GM19463 (cell line): ENCODE measurements around the gene MCU.
"Not testable (repeated sequence)": the region's sequence is repeated elsewhere in the genome, so short reads cannot be mapped to it uniquely, and the experiment has no call there.

Experiments used
- ATAC-seq: cut with Tn5 transposase; IDR thresholded peaks from one replicate; pipeline ENCODE4 v1.9.1; 2021; ENCODE audit warnings: mild to moderate bottlenecking, moderate library complexity; ENCODE audit not compliant: unreplicated experiment

Gene MCU

DNA sequence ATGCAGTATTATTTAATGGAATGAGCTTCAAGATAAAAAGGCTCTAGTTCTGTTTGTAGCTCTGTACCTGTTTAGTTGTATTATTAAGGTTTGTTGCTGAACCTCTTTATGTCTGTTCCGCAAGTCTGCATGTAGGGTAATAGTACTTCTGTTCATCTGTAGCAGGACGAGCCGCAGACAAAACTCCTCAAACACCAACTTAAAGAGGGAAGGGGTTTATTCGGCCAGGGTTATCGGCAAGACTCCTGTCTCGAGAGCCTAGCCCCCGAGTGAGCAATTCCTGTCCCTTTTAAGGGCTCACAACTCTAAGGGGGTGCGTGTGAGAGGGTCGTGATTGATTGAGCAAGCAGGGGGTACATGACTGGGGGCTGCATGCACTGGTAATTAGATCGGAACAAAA lies 67.0 kb downstream of the MCU start:
- ATAC-seq, result not testable (repeated sequence)

DNA sequence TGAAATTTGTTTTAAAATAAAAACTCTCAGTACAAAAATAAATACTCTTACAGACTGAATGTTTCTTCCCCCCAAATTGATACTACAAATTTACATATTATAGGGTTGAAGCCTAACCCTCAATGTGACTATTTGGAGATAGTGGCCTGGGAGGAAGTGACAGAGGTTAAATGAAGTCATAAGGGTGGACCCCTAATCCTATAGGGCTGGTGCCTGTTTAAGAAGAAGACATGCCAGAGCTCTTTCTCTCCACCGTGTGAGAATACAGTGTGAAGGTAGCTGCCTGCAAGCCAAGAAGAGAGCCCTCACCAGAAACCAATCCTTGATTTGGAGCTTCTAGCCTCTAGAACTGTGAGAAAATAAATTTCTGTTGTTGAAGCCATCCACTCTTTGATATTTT lies 67.6 kb downstream of the MCU start:
- no peak for ATAC-seq

DNA sequence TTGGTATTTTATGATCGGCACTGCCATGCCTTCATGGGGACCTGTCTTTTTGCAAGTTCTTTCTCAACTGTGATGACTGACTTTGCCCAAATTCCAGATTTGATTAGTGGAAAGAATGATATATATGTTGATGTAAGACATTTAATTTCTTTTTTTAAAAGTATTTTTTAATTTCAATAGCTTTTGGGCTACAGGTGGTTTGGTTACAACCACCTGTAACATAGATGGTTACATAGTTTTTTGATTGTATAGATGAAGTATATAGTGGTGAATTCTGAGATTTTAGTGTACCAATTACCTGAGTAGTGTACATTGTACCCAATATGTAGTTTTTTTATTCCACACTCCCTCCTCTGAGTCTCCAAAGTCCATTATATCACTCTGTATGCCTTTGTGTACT lies 69.6 kb downstream of the MCU start:
- ATAC-seq, result no peak

DNA sequence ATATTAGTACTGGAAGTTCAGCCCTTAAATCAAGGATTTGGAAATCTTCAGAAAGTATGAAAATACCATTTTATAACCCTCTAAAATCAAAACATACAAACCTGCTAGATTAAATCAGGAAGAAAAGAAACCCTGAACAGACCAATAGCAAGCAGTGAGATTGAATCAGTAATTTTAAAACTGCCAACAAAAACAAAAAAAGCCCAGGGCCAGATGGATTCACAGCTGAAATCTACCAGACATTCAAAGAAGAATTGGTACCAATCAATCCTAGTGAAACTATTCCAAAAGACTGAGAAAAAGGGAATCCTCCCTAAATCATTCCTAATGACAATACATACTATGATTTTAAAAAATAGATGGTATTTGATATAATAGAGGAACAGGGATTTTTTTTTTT lies 70.1 kb downstream of the MCU start:
- ATAC-seq, result no peak

DNA sequence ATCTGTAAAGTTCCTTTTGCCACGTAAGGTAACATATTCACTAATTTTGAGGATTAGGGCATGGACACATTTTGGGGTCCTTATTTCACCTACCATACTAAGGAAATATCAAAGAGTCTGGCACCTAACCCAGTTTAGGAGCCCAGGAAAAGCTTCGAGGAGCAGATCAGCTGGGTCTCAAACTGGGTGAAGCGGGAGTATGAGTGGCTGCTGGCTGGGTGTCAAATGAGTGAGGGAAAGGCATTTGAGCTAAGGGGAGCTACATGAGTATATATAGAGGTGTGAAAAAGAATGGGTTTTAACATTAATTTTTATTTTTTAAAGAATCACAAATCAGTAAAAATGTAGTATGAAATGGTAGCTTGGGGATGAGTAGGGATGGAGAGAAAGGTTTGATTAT lies 71.3 kb downstream of the MCU start:
- ATAC-seq, result no peak

DNA sequence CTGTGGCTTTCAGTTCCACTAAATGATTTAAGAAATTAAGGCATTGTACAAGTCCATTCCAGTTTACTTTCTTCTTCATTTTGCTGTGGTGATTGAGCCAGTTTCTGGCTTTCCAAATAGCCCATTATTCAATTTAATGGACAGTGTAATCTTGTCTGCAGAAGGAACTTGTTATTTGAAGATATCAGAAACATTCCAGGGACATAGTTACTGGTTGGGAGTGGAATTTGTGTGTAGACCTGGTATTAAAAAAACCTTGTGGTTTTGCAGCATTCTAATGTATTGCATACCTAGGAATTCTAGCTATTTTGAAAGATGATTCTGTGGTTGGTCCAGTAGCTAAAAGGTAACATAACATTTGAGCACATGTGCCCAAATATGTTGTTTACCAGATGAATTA lies 72.2 kb downstream of the MCU start:
- ATAC-seq, result no peak

DNA sequence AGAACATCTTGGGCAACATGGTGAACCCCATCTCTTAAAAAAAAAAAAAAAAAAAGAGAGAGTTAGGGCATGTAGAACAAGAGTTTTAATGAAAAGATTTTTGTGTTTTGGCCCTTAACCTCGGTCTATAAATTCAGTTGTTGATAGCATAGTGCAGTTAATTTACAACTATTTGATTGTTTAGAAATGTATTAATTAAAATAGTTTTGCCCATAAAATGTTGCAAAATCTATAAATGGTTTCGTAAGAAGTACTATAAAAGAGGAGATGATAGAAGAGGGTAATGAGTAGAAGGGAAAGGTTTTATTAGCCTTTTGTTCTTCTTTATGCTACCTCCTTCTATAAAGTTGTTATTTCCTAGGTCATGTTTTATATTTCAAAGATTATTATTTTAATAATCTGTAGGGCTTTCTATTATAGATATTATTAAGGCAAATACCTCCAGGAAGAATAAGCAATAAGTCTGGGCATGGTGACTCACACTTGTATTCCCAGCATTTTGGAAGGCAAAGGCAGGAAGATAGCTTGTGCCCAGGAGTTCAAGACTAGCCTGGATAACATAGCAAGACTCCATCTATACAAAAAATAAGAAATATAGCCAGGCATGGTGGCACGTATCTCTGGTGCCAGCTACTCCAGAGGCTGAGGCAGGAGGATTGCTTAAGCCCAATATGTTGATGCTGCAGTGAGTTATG lies 73.3 kb downstream of the MCU start:
- ATAC-seq, result no peak

DNA sequence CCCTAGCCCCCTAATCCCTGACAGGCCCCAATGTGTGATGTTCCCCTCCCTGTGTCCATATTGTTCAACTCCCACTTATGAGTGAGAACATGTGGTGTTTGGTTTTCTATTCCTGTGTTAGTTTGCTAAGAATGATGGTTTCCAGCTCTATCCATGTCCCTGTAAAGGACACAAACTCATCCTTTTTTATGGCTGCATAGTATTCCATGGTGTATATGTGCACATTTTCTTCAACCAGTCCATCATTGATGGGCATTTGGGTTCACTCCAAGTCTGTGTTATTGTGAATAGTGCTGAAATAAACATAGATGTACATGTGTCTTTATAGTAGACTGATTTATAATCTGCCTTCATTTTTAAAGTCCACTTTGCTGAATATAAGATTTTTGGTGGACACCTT lies 79.3 kb downstream of the MCU start:
- not testable (repeated sequence) for ATAC-seq

DNA sequence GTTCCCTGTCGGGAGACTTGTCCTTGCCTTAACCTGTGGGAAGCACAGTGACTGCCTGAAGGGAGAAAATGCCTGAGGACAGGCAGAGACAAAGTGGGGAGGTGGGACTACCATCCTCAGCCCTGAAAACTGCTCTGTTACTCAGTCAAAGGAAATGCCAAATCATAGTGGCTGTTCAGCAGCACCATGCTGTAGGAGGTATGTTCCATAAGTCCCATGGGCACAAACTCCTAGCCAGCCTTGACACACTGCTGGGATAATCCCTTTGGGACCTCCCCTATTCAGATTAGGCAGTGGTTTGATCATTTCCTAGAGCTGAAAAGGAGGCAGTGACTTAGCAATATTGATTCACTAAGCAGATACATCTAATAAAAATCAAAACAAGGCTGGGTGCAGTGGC lies 80.1 kb downstream of the MCU start:
- ATAC-seq, result no peak

DNA sequence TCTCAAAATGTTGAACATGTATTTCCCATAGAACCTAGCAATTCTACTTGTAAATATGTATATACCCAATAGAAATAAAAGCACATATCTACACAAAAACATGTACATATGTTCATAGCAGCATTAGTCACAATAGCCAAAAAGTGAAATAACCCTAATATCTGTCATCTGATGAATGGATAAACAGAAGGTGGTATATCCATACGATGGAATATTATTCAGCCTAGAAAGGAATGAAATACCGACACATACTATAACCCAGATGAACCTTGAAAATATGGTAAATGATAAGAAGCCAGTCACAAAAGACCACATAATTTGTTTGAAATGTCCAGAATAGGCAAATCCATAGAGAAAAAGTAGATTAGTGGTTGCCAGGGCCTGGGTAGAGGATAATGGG lies 87.9 kb downstream of the MCU start:
- ATAC-seq, result no peak

DNA sequence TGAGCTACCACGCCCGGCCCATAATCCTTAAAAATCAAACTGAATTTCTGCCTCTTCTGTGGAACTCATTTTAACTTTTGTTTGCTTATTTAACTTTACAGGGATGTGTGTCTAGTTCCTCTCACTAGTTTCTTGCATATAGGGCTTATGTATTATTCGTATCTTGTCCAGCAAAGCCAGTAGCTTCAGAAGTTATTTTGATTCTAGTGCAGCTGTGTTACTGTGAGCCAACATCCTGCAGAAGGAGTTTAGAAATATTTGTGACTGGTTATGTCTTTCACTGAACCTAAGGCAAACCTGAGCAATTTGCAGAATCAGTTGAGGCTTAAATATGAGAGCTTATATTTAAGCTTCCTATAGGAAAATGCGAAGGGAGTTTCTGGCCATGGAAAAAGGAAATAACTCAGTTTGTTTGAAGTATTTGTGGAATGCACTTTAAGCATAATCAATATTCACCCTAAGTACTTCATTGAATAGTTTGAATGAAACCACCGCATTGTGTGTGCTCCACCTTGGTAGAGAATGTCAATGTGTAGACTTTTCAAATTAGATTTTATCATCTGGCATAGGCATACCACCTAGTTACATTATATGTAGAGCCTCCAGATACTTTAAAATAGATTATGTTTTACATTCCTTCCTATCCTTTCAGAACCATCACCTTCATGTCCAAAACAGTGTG lies 90.8 kb downstream of the MCU start:
- ATAC-seq, result no peak

DNA sequence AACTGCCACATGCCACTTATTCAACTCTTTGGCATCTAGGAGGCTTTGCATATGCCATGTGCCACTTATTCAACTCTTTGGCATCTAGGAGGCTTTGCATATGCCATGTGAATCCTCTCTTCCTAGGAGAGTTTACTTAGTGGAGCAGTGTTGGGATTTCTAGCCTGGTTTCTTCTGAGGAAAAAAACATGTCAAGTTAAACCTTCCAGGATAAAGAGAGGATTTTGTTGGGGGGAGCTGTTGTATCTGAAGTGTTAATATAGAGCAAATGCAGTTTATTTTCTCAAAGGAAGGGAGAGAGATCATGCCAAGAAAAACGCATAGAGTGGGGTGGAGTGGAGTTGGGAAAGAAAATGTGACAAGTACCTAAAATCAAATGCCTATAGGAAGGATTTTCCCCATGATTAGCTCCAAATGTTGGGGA lies 91.5 kb downstream of the MCU start:
- ATAC-seq, result no peak

DNA sequence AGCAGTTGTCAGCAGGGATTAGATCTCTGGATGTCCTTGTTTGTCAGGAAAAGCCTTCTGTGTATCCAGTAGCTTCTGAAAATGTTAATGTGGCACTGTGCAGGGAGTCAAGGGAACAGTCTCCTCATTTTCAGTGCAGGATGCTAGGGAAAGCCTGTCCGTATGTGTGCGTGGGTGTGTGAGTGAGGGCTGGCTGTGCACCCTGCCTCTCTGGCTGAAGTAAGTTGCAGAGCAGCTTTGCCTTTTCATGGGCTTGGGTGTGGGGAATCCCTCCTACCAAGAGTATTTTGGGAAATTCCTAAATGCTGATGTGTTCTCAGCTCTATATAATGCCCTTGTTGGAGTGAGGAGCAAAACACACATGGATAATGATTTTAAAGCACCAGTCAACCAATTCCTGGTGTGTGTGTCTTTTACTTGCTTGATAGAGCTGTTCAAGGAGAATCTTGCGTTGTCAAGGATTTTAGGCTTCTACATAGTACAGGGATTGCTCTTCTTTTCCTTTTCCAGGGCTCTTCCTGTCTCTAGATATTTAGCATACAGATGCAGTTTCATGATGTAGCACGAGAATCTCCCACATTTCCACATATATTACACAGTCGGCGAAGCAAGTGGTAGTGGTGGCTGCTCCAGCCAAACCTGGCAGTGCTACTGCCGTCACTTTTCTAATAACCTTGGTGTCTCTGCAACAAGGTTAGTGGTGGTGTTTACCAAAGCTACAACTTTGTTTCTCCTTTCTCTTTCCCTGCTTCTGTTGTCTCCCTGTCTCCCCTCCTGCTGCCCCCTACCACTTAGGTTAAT lies 92.8 kb downstream of the MCU start:
- no peak for ATAC-seq

DNA sequence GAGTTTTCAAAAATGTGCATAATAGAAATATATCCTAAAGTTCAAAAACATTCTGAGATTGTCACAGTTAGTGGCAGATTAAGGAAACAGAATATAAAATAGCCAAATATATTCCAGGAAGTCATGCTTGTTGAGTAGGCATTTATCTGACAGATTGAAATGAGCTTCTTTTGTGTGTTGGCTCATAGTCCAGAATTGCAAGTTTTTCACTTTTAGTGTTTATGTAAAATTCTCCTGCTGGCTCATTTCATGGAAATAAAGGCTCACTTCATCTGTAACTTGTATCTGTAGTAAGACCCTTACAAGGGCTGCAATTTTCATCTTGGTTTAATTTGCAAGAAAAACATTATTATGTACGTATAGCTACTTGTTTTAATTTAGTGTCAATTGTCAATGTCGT lies 93.5 kb downstream of the MCU start:
- ATAC-seq, result no peak

DNA sequence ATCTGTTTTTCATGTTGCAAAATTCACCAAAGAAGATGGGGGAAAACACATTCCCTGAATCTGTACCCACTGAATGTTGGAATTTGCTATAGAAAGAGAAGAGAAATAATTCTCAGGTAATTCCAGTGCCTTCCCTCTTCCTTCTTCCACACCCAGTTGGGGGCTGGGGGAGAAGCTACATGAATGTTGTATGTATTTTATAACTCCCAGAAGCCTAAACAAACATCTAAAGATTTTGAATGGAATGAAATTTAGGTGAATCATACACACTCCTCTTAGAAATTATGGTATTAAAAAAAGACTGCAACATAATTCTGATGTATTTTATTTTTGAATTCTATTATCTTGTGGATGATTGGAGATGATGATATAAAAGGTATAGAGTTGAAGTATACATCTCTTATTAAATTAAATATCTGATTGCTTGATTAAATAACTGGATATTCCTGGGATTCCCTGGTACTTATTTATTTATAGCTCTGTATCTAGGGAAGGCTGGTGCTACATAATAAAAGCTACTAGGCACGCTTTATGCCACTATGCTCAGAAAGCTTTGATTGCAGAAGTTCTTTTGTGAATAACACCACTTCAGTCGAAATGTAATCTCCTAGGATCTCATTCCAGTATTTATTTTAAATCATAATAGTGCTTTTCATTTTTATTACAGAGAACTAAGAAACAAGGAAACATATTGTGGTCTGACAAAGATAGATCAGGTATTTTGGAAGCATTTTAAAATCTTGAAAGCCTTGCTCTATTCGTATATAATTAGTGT lies 98.5 kb downstream of the MCU start:
- no peak for ATAC-seq

DNA sequence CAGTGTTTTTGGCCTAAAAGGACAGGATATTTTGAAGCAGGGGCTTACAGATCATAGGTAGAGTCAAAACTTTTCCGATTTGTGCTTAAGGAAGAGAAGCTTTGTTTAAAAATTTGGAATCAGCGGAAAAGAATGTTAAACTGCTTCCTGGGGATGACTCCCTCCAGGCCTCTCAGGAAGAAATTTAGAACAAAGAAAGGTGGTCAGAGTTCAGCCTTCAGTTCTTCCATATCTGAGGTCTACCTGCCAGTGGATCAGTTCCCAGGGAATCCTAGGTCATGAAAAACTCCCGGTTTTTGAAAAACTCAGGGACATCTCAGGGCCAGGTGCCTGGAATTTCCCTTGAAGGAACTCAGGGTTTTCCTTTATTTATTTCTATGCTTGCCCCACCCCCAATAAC lies 100.3 kb downstream of the MCU start:
- no peak for ATAC-seq

DNA sequence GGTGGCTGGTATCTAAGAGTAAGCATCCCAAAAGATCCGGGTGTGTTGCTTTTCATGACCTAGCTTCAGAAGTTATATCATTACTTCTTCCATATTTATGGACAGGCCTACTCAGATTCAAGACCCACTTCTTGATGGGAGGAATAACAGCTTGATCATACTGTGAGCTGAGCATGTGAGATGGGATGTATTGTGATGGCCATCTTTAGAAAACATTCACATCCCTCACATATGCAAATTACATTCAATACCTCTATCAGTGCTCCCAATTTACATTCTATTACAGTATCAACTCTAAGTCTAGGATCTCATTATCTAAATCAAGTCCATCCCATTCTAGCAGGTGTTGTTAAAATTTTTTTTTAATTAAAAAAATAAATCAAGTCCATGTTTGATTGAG lies 101.8 kb downstream of the MCU start:
- no peak for ATAC-seq

DNA sequence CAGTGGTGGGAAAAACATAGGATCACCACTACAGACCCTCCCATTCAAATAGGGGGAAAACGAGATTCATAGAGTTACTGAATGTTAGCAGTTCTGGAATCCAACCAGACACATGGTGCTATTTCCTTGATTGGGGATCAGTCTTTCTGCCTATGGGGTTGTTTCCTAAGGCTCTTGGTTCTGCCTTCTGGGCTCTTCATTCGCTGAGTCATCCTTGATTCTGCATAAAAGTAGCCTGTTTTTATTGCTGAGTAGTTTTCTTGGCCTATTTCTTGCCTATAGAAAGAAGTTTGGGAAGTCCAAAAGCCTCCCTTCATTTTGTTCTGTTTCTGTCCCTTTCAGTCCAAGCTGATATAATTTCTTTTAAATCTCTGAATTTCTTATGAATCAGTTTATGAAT lies 102.3 kb downstream of the MCU start:
- ATAC-seq, result no peak

DNA sequence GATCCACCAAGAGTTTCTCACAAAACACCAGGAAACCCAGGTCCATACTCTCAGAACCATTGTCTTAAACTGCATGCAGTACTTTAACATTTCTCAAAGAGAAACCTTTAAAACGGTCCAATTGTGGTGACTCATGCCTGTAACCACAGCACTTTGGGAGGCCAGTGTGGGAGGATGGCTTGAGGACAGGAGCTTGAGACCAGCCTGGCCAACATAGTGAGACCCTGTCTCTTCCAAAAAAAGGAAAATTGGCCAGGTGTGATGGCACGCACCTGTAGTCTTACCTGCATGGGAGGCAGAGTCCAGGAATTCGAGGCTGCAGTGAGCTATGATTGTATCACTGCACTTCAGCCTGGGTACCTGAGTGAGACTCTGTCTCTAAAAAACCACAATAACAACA lies 104.1 kb downstream of the MCU start:
- no peak for ATAC-seq

DNA sequence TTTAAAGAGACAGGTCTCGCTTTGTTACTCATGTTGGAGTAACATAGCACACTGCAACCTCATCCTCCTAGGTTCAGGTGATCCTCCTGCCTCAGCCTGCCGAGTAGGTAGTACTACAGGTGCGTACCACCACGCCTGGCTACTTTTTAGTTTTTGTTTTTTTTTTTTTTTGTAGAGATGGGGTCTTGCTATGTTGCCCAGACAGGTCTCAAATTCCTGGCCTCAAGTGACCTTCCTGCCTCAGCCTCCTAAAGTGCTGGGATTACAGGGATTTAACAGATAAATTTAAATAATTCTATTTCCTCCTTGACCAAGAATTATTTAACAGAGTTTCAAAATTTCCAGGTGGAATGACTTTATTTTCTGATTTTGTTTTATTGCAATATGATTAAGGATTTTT lies 104.6 kb downstream of the MCU start:
- no peak for ATAC-seq

DNA sequence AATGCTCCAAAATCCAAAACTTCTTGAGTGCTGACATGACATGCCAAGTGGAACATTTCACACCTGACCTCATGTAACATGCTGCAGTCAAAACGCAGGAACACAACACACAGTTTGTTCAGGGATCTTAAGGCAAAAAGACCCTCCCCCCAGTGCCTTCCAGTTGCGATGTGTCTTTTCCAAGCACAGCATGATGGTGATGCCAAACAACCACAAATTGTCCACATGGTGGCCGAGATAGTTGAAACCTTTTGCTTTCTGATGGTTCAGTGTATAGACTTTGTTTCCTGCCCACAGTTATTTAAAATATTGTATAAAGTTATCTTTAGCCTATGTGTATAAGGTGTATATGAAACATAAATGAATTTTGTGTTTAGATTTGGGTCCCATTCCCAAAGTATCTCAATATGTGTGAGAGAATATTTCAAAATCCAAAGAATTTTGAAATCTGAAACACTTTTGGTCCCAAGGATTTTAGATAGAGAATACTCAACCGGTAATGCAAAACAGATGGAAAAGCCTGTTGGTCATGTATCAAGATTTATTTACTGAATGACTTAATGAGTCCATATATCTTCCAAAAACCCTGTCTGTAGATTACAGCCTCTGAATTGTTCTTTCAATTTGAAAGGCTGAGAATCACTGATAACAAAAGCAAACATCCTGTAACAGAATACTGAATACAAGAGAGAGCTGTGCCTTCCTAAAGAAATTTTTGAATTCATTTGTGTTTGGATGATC lies 108.2 kb downstream of the MCU start:
- no peak for ATAC-seq
